PC-3 (cell line): ENCODE measurements around the gene TUBB4A.

Source experiments
- CTCF ChIP-seq: fragments of 300-600 bp; sonication (generic); conservative IDR thresholded peaks from 2 replicates; pipeline ENCODE4 v1.5.1; 2017; ENCODE audit warnings: antibody characterized with exemption, low read depth, mild to moderate bottlenecking, low read length
- EZH2 ChIP-seq: fragments of 300-600 bp; sonication (generic); IDR thresholded peaks from one replicate; pipeline ENCODE4 v1.6.1; 2017; ENCODE audit warnings: antibody characterized with exemption, mild to moderate bottlenecking, low read length; ENCODE audit not compliant: unreplicated experiment

- TF ChIP-seq CTCF (no peak), EZH2 (no peak)
These were observed 41.8 kb upstream of the TUBB4A start for GRCh38 chr19:6543866-6544347.
